Measurements from ENCODE around the gene ZNF322.
A peak's percentile ranks its signal among the peaks of the same experiment; 100 is the strongest.

The ZNF322 gene

DNA sequence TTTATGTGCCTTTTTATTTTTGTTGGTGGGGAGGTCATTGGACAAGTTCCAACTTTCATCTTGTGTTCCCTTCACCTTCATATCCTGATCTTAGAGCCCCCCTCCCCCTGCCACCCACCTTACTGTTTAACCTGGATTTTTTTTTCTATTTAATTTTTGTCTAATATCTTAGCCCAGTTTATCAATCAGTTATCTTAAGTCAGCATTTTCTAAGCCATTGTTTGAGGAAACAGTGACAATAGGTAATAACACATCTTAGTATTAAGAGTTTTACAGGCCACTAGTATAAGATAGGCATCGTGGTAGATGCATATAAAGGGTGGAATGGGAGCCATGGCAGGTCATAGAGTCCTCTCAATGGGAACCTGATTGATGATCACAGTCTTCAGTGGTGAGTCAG lies 60.4 kb downstream of the ZNF322 start:
- H3K36me3 ChIP-seq (ENCODE audit: insufficient read depth, low read length), result peaks cover 21% of the 10 kb centered on the region
- H3K4me1 ChIP-seq (ENCODE audit: insufficient read depth, low read length), result 0 out of 2 replicates have a peak, but pooled peaks cover 2% of the 10 kb centered on the region
- WGBS, result 88% methylated on average over 1 of the region's 1 CpG
- no peaks in the 10 kb centered on the region for H3K27me3 ChIP-seq (ENCODE audit: insufficient read depth, low read length)
- no peaks in the 10 kb centered on the region for H3K9me3 ChIP-seq (ENCODE audit: insufficient read depth, low read depth, low read length)
- H3K4me3 ChIP-seq (ENCODE audit: low read length), result no peak overlapping the region
- H3K27ac ChIP-seq (ENCODE audit: low read depth, low read length), result no peak overlapping the region
- H3K9ac ChIP-seq (ENCODE audit: low read depth, low read length), result no peak overlapping the region

DNA sequence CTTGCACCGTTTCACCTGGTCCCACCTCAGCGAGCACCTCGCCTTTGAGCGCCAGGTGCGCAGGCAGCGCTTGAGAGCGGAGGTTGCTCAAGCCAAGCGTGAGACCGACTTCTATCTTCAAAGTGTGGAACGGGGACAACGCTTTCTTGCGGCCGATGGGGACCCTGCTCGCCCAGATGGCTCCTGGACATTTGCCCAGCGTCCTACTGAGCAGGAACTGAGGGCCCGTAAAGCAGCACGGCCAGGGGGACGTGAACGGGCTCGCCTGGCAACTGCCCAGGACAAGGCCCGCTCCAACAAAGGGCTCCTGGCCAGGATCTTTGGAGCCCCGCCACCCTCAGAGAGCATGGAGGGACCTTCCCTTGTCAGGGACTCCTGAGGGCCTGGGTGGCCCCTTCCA lies 61.3 kb downstream of the ZNF322 start:
- Histone ChIP-seq H3K27ac (ENCODE audit: low read depth, low read length) (no peak overlapping the region), H3K9me3 (ENCODE audit: insufficient read depth, low read depth, low read length) (no peaks in the 10 kb centered on the region), H3K36me3 (ENCODE audit: insufficient read depth, low read length) (peaks cover 21% of the 10 kb centered on the region), H3K27me3 (ENCODE audit: insufficient read depth, low read length) (no peaks in the 10 kb centered on the region; the same call in 1 of the 2 replicates), H3K4me3 (ENCODE audit: low read length) (peak overlapping the region; percentile 87; the same call in 1 of the 2 replicates), H3K9ac (ENCODE audit: low read depth, low read length) (no peak overlapping the region), H3K4me1 (ENCODE audit: insufficient read depth, low read length) (0 out of 2 replicates have a peak, but pooled peaks cover 2% of the 10 kb centered on the region)
- WGBS, result 95% methylated on average over 22 of the region's 22 CpGs

DNA sequence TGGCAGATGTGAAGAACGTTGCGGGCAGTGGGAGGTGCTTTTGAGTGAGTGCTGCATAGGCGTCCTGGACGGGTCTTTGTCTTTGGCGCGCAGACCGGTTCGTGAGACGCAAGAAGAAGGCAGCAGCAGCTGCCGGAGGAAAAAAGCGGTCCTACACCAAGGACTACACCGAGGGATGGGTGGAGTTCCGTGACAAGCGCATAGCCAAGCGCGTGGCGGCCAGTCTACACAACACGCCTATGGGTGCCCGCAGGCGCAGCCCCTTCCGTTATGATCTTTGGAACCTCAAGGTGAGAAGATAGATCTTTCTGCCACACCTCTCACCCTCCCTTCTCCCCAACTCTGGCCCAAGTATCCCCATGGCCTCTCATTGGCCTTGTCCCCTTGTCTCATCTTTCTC lies 61.7 kb downstream of the ZNF322 start:
- Histone ChIP-seq H3K4me1 (ENCODE audit: insufficient read depth, low read length) (0 out of 2 replicates have a peak, but pooled peaks cover 2% of the 10 kb centered on the region), H3K36me3 (ENCODE audit: insufficient read depth, low read length) (peaks cover 21% of the 10 kb centered on the region), H3K27me3 (ENCODE audit: insufficient read depth, low read length) (no peaks in the 10 kb centered on the region; the same call in 1 of the 2 replicates), H3K9ac (ENCODE audit: low read depth, low read length) (peak overlapping the region; percentile 79; the same call in 1 of the 2 replicates), H3K4me3 (ENCODE audit: low read length) (peak overlapping the region; percentile 87), H3K27ac (ENCODE audit: low read depth, low read length) (no peak overlapping the region), H3K9me3 (ENCODE audit: insufficient read depth, low read depth, low read length) (no peaks in the 10 kb centered on the region)
- WGBS, result 85% methylated on average over 21 of the region's 21 CpGs

DNA sequence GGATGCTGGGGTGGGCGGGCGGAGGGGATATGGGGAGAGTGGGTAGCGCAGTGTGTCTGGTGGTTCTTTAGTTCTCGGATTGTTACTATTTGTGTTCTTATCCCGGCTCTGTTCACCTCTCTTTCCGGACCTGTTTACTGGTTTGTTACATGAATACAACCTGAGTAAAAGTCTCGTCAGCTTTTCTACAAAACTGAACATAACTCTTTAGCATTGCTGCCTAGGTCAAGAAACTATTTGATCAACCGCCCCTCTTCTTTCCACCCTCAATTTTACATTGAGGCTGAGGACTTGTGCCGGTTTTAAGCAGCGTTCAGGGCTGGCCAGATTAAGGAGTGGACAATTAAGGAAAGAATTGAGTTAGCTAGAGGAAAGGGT lies 62.2 kb downstream of the ZNF322 start:
- no peaks in the 10 kb centered on the region for H3K9me3 ChIP-seq (ENCODE audit: insufficient read depth, low read depth, low read length)
- H3K4me3 ChIP-seq (ENCODE audit: low read length), result peak overlapping the region; percentile 87
- H3K4me1 ChIP-seq (ENCODE audit: insufficient read depth, low read length), result 0 out of 2 replicates have a peak, but pooled peaks cover 2% of the 10 kb centered on the region
- H3K27ac ChIP-seq (ENCODE audit: low read depth, low read length), result no peak overlapping the region
- WGBS, result 9% methylated on average over 10 of the region's 10 CpGs
- H3K9ac ChIP-seq (ENCODE audit: low read depth, low read length), result peak overlapping the region; percentile 79
- peaks cover 21% of the 10 kb centered on the region for H3K36me3 ChIP-seq (ENCODE audit: insufficient read depth, low read length)
- H3K27me3 ChIP-seq (ENCODE audit: insufficient read depth, low read length), result no peaks in the 10 kb centered on the region; the same call in 1 of the 2 replicates

DNA sequence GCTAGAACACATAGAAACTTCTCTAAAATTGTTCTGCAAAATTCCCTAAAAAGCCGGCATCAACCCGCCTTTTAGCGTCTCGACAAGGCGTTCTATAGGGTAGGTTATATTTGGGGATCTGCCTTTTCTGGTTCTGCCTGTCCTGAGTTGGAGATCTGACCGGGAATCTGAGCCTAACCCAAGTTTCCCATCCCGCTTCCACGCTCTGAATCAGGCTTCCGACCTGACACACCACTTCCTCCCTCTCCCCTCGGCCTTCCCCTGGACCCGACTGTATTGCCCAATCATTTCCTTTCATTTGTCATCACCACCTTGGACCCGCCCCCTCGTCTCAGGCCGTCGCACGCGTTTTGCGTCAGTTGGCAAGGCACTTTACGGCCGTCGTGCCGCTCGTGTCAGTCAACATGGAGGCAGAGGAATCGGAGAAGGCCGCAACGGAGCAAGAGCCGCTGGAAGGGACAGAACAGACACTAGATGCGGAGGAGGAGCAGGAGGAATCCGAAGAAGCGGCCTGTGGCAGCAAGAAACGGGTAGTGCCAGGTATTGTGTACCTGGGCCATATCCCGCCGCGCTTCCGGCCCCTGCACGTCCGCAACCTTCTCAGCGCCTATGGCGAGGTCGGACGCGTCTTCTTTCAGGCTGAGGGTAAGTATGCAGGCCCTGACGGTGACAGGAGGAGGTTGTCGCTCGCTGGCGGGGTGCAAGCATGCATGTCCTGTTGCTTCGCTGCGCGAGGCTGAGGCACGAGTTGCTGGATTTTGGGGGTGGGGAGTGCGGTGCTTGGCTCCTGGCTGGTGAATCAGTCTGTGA lies 62.8 kb downstream of the ZNF322 start, which contains the start of gene ABT1:
TSS of gene ABT1 (plus strand) at position 375 of the 810 bp plus-strand sequence. CDS start at position 405, 30 bp downstream.
- H3K9ac ChIP-seq (ENCODE audit: low read depth, low read length), result peak within 1 kb of the TSS; percentile 79
- WGBS, result under 1% methylated on average over 51 of the region's 51 CpGs
- no peaks in the 10 kb centered on the region; the same call in 1 of the 2 replicates for H3K27me3 ChIP-seq (ENCODE audit: insufficient read depth, low read length)
- H3K4me1 ChIP-seq (ENCODE audit: insufficient read depth, low read length), result 0 out of 2 replicates have a peak, but pooled peaks cover 2% of the 10 kb centered on the region
- peaks cover 21% of the 10 kb centered on the region for H3K36me3 ChIP-seq (ENCODE audit: insufficient read depth, low read length)
- H3K9me3 ChIP-seq (ENCODE audit: insufficient read depth, low read depth, low read length), result no peaks in the 10 kb centered on the region
- peak within 1 kb of the TSS; percentile 87 for H3K4me3 ChIP-seq (ENCODE audit: low read length)
- H3K27ac ChIP-seq (ENCODE audit: low read depth, low read length), result peak within 1 kb of the TSS; percentile 51; the same call in 1 of the 2 replicates

DNA sequence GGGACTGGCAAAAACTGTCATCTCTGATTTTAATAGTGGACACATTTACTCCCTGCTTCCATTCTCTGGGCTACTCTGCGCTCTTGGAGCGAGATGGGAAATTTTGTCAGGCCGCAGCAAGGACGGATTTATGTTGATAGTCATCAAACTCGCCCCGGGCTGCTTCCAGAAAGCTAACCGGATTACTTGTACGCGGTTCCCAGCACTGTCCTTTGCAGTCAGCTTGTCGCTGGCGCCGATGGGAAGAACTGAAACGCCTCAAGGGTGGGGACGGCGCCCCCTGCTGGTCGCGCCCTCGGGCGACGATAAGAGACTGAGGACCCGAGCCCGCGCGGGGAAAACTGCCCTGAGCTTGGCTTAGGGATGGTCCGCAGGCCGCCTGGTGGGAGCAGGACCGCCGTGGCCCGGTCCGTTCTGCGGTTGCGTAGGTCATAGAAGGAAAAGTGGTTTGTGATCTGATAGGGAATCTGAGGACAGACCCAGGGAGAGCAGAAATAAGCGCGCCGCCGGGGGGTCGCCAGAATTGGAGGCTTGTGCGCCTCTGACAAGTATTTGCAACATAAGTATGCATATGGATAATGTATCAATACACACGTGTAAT lies 63.8 kb downstream of the ZNF322 start:
- H3K9me3 ChIP-seq (ENCODE audit: insufficient read depth, low read depth, low read length), result no peaks in the 10 kb centered on the region
- peaks cover 21% of the 10 kb centered on the region for H3K36me3 ChIP-seq (ENCODE audit: insufficient read depth, low read length)
- H3K27ac ChIP-seq (ENCODE audit: low read depth, low read length), result no peak overlapping the region
- 0 out of 2 replicates have a peak, but pooled peaks cover 2% of the 10 kb centered on the region for H3K4me1 ChIP-seq (ENCODE audit: insufficient read depth, low read length)
- H3K27me3 ChIP-seq (ENCODE audit: insufficient read depth, low read length), result no peaks in the 10 kb centered on the region; the same call in 1 of the 2 replicates
- no peak overlapping the region for H3K9ac ChIP-seq (ENCODE audit: low read depth, low read length)
- 2% methylated on average over 37 of the region's 39 CpGs for WGBS
- H3K4me3 ChIP-seq (ENCODE audit: low read length), result peak overlapping the region; percentile 87

DNA sequence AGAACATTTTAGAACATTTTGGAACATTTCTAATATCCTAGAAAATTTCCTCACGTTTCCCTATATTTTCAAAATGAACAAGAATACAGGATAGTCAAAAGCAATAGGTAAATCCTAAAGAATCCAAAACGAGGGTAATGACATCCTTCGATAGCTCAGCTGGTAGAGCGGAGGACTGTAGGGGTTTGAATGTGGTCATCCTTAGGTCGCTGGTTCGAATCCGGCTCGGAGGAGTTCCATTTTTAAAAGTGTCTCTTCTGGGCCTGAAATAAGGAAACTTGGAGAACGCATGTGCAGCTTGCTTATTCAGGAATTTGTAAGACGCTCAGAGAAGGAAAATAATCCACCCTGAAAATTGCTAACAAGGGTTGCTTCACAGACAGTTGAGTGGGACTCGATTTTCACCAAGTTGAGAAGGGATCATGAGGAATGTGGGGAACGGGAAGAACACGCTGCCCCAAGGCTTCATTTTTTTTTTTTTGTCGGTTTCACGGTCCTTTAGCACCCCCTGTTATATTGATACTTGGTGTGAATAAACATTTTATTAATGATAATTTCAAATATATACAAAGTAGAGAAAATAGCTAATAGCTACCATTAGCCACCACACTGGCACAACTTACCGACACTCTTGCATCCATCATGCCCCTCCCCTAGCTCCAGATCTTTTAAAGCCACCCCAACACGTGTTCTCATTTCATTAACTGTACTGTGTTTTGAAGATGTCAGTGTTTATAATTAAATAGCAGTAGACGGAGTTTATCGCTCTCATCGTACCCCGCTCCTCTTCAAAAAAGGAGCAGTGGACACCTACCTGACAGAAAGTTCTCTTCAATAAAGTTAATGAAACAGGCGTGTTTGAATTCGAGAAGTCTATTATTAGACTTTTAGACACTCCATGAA lies 64.6 kb downstream of the ZNF322 start:
- H3K9ac ChIP-seq (ENCODE audit: low read depth, low read length), result no peak overlapping the region
- no peak overlapping the region for H3K27ac ChIP-seq (ENCODE audit: low read depth, low read length)
- H3K36me3 ChIP-seq (ENCODE audit: insufficient read depth, low read length), result peaks cover 20% of the 10 kb centered on the region
- H3K27me3 ChIP-seq (ENCODE audit: insufficient read depth, low read length), result no peaks in the 10 kb centered on the region; the same call in 1 of the 2 replicates
- H3K9me3 ChIP-seq (ENCODE audit: insufficient read depth, low read depth, low read length), result no peaks in the 10 kb centered on the region
- 11% methylated on average over 18 of the region's 23 CpGs for WGBS
- H3K4me3 ChIP-seq (ENCODE audit: low read length), result peak overlapping the region; percentile 87
- H3K4me1 ChIP-seq (ENCODE audit: insufficient read depth, low read length), result 0 out of 2 replicates have a peak, but pooled peaks cover 2% of the 10 kb centered on the region

DNA sequence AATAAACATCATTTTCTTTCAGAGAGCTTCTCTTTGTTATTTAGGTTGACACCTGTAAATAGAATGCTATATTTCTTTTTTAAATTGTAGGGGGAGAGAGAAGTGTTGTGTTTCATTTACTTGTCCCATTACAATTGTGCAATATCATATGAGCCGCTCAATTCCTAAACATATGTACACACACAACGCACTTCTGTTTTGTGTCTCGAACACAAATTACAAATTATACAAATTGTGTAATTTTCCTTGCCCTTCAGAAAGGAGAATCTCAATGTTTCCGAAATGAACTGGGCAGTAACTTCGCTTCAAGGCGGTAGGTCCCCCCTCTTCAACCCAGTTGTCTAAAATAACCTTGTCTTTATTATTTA lies 65.4 kb downstream of the ZNF322 start:
- H3K4me3 ChIP-seq (ENCODE audit: low read length), result peak overlapping the region; percentile 87
- no peaks in the 10 kb centered on the region for H3K9me3 ChIP-seq (ENCODE audit: insufficient read depth, low read depth, low read length)
- no peak overlapping the region for H3K9ac ChIP-seq (ENCODE audit: low read depth, low read length)
- H3K27me3 ChIP-seq (ENCODE audit: insufficient read depth, low read length), result no peaks in the 10 kb centered on the region; the same call in 1 of the 2 replicates
- H3K27ac ChIP-seq (ENCODE audit: low read depth, low read length), result no peak overlapping the region
- peaks cover 12% of the 10 kb centered on the region for H3K36me3 ChIP-seq (ENCODE audit: insufficient read depth, low read length)
- 0 out of 2 replicates have a peak, but pooled peaks cover 2% of the 10 kb centered on the region for H3K4me1 ChIP-seq (ENCODE audit: insufficient read depth, low read length)
- 67% methylated on average over 6 of the region's 6 CpGs for WGBS

DNA sequence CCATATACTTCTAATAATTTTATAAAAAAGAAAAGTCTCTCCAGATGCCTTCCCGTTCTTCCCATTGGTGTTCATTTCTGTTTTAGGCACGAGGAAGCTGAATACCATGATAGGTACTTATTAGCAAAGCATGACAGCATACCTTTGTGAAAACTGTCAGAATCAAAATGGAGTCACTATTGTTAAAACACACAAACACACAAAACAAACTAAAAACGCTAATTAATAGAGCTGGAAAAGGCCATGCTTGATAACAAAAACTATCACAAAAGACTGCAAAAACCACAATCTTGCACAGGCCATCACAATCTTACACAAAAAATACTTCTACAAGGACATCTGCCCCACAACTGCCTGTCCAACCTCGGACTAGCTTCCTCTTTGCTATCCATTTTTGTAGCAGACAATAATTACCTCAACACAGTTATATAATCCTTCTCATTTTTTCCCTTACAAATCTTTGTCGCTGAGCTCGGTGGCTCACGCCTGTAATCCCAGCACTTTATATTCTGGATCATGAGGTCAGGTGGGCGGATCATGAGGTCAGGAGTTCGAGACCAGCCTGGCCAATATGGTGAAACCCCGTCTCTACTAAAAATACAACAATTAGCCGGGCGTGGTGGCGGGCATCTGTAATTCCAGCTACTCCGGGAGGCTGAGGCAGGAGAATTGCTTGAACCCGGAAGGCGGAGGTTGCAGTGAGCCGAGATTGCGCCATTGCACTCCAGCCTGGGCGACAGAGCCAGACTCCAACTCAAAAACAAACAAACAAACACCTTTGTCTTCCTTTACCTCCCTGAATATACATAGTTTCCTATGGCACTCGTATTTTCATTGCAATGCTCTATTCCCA lies 66.0 kb downstream of the ZNF322 start:
- Histone ChIP-seq H3K27me3 (ENCODE audit: insufficient read depth, low read length) (no peaks in the 10 kb centered on the region; the same call in 1 of the 2 replicates), H3K36me3 (ENCODE audit: insufficient read depth, low read length) (peaks cover 5% of the 10 kb centered on the region), H3K9me3 (ENCODE audit: insufficient read depth, low read depth, low read length) (no peaks in the 10 kb centered on the region), H3K4me3 (ENCODE audit: low read length) (peak overlapping the region; percentile 87), H3K27ac (ENCODE audit: low read depth, low read length) (no peak overlapping the region), H3K9ac (ENCODE audit: low read depth, low read length) (no peak overlapping the region), H3K4me1 (ENCODE audit: insufficient read depth, low read length) (0 out of 2 replicates have a peak, but pooled peaks cover 2% of the 10 kb centered on the region)
- 60% methylated on average over 20 of the region's 20 CpGs for WGBS

DNA sequence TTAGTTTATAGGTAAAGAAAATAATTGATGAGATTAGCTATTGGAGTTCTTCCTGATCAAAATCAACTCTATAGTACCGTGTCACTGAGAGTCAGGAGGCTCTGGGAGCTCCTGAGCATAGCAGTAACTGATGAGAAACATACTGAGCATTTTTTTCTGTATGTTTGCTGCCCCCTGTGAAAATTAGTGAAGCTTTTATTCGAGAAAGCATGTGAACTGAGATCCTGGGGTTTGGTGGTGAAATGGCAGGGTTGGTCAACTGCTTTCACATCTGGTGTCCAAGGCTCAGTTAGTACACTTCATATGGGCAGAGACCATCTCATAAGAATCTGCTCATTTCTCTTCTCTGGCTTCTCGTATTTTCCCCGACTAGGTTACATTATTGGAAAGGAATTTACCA lies 66.9 kb downstream of the ZNF322 start:
- Histone ChIP-seq H3K9me3 (ENCODE audit: insufficient read depth, low read depth, low read length) (no peaks in the 10 kb centered on the region), H3K27ac (ENCODE audit: low read depth, low read length) (no peak overlapping the region), H3K36me3 (ENCODE audit: insufficient read depth, low read length) (no peaks in the 10 kb centered on the region), H3K27me3 (ENCODE audit: insufficient read depth, low read length) (no peaks in the 10 kb centered on the region; the same call in 1 of the 2 replicates), H3K4me1 (ENCODE audit: insufficient read depth, low read length) (0 out of 2 replicates have a peak, but pooled peaks cover under 1% of the 10 kb centered on the region), H3K4me3 (ENCODE audit: low read length) (no peak overlapping the region), H3K9ac (ENCODE audit: low read depth, low read length) (no peak overlapping the region)
- 56% methylated on average over 3 of the region's 4 CpGs for WGBS

All from HUES64 (cell line).